GM18873 (cell line): ENCODE results near the gene OSER1.
"Not testable (repeated sequence)": the region's sequence is repeated elsewhere in the genome, so short reads cannot be mapped to it uniquely, and the experiment has no call there.

Source experiments
- ATAC-seq: cut with Tn5 transposase; IDR thresholded peaks from one replicate; pipeline ENCODE4 v1.9.1; 2021; ENCODE audit warnings: mild to moderate bottlenecking, moderate library complexity, moderate number of reproducible peaks; ENCODE audit not compliant: unreplicated experiment, low FRiP score

The OSER1 gene

GRCh38 chr20:44210406-44211176 is at the start of gene OSER1:
TSS of gene OSER1 (minus strand) at chr20:44210771. CDS start at chr20:44206957, 3,814 bp downstream.
- ATAC-seq = peak; percentile 64

- no peak for ATAC-seq
Measured at GRCh38 chr20:44258226-44258890, 47.8 kb upstream of the OSER1 start.

GRCh38 chr20:44256961-44257360 is 46.4 kb upstream of the OSER1 start:
- ATAC-seq = no peak

GRCh38 chr20:44255942-44256341 is 45.4 kb upstream of the OSER1 start:
- ATAC-seq = no peak

- ATAC-seq = no peak
Measured at GRCh38 chr20:44254073-44254472, 43.5 kb upstream of the OSER1 start.

- ATAC-seq = no peak
Measured at GRCh38 chr20:44253528-44253927, 43.0 kb upstream of the OSER1 start.

- ATAC-seq = no peak
Measured at GRCh38 chr20:44251284-44251683, 40.7 kb upstream of the OSER1 start.

- ATAC-seq = no peak
Measured at GRCh38 chr20:44248410-44248759, 37.8 kb upstream of the OSER1 start.

GRCh38 chr20:44247586-44248409 is 37.2 kb upstream of the OSER1 start:
- ATAC-seq = no peak

- ATAC-seq = no peak
Measured at GRCh38 chr20:44247131-44247571, 36.6 kb upstream of the OSER1 start, which contains the start of gene GDAP1L1. TSS of gene GDAP1L1 (plus strand) at chr20:44247308. CDS start at chr20:44247335, 27 bp downstream.

- no peak for ATAC-seq
Measured at GRCh38 chr20:44245977-44246376, 35.4 kb upstream of the OSER1 start.

- no peak for ATAC-seq
Measured at GRCh38 chr20:44241796-44242195, 31.2 kb upstream of the OSER1 start.

- ATAC-seq = not testable (repeated sequence)
Measured at GRCh38 chr20:44236840-44237239, 26.3 kb upstream of the OSER1 start.

- ATAC-seq = no peak
Measured at GRCh38 chr20:44235702-44236101, 25.1 kb upstream of the OSER1 start.

GRCh38 chr20:44234566-44235317 is 24.2 kb upstream of the OSER1 start:
- ATAC-seq = no peak

- no peak for ATAC-seq
Measured at GRCh38 chr20:44233436-44234016, 23.0 kb upstream of the OSER1 start.

- ATAC-seq = not testable (repeated sequence)
Measured at GRCh38 chr20:44232469-44232856, 21.9 kb upstream of the OSER1 start.

GRCh38 chr20:44231713-44232468 is 21.3 kb upstream of the OSER1 start:
- ATAC-seq = no peak

- ATAC-seq = no peak
Measured at GRCh38 chr20:44231193-44231592, 20.6 kb upstream of the OSER1 start.
